HG03045 (cell line): ENCODE data around the gene SRRT.
A peak's percentile ranks its signal among the peaks of the same experiment; 100 is the strongest.

Experiments used
- ATAC-seq: cut with Tn5 transposase; IDR thresholded peaks from one replicate; pipeline ENCODE4 v1.9.1; 2021; ENCODE audit warnings: mild to moderate bottlenecking, moderate library complexity; ENCODE audit not compliant: unreplicated experiment

SRRT gene

DNA sequence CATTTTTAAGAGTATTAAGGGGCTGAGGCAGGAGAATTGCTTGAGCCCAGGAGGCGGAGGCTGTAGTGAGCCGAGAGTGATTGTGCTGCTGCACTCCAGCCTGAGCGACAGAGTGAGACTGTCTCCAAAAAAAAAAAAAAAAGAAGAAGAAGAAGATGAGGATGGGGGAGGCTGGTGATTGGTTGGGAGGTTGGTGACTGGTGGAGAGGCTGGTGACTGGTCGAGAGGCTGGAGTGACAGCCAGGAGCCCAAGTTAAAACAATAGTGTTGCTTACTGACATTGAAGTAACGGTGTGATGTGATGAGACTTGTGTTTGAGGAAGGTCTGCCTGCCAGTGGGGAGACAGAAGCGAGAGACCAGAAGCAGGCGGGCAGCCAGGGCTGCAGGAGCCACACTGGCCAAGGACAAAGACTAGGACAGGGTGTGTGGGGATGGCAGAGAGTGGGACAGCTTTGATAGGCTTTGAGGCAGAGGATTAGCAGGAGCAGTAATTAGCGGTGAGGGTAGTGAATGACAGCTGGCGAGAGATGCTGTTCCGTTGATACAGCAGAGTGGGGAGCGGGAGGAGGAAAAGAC lies 4.9 kb downstream of the SRRT start:
- ATAC-seq, result no peak

DNA sequence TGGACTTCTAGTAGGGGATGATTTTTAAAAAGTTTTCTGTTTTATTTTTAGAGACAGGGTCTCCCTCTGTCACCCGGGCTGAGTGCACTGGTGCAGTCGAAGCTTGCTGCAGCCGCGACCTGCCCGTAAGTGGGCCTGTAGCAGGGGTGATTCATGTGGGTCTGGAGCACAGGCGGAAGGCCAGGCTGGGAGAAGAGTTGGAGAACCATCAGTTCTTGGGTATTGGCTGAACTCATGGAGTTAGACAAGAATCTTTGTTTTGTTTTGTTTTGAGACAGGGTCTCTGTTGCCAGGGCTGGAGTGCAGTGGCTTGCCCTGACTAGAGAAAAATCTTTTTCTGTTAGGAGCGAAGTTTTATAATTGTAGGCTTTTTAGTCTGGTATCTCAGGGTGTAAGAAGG lies 5.7 kb downstream of the SRRT start:
- ATAC-seq, result no peak

DNA sequence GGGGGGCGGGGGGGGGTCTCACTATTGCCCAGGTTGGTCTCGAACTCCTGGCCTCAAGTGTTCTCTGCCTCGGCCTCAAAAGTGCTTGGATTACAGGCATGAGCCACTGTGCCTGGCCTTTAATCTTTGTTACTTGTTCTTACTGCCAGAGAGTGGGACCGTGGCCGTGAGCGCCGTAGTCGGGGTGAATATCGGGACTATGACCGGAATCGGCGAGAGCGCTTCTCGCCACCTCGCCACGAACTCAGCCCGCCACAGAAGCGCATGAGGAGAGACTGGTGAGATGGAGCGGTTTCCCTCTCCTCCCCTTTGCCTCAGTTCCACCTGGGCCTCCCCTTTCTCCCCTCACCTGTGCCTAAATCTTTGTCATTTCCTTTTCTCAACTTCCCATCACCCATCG lies 6.2 kb downstream of the SRRT start:
- no peak for ATAC-seq

DNA sequence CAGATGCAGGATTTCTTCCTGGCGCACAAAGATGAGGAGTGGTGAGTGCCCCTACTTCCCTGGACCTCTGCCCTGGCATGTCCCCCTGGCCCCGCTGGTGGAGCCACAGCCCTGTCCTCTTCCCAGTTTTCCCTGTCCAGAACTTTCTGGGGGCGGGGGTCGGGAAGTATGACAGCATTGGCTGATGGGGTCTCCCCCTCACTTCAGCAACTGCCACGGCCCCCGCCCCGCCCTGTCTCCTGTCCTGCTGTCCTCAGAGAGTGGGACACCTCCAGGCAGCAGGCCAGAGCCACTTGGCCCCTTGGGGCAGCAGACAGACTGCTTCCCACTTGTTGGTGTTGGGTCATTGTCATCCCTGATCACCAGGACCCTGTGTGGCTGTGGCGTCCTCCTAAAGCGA lies 7.3 kb downstream of the SRRT start:
- no peak for ATAC-seq

DNA sequence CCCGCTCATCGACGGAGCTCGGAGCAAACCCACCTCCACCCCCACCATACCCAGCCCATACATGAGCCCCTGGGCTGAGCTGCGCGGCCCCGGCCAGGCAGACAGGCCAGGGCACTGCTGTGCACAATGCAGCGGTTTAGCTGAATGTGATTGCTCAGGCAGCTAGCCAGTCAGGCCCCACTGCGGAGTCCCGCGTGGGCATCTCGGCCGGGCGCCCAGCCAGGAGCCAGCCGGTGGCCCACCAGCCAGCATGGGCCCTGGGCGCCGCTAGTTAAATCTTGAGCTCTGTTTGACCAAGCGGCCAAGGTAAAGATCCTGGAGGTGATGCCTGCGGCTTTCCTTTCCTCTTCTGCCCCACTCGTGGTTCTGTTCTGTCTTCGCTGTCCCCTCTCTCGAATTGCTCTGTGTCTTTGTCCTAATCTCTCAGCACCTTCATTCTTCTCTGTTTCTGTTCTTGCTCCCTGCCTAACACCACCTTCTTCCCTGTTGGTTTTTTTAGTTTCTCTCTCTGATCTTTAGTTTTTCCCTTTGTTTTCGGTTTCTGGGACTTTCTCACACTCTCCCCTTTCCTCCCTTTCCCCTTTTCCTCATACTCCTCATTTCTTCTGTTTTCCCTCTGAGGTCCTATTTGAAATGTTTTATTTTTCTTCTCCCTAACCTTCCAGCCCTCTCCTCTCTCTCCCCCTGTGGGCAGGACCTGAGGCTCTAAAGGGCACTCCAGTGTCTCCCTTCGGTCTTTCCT lies 8.1 kb downstream of the SRRT start:
- ATAC-seq, result no peak

DNA sequence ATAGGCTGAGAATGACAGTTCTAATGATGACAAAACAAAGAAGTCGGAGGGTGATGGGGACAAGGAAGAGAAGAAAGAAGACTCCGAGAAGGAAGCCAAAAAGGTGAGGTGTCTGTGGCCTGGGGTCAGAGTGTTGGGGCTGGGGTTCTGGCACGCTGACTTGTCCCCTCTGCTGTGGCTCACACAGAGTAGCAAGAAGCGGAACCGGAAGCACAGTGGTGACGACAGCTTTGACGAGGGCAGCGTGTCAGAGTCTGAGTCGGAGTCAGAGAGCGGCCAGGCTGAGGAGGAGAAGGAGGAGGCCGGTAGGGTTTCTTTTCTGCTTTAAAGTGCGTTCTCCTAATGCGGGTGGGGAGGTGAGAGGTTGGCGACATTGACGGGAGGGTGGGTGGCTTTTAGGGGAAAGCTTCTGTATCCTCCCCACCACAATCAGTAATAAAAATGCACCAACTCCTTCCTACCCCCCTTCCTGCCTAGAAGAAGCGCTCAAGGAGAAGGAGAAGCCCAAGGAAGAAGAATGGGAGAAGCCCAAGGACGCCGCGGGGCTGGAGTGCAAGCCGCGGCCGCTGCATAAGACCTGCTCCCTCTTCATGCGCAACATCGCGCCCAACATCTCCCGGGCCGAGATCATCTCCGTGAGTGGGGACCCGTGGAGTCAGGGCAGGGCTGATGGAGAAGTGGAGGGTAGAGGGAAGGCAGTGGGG lies 10.0 kb downstream of the SRRT start:
- no peak for ATAC-seq

DNA sequence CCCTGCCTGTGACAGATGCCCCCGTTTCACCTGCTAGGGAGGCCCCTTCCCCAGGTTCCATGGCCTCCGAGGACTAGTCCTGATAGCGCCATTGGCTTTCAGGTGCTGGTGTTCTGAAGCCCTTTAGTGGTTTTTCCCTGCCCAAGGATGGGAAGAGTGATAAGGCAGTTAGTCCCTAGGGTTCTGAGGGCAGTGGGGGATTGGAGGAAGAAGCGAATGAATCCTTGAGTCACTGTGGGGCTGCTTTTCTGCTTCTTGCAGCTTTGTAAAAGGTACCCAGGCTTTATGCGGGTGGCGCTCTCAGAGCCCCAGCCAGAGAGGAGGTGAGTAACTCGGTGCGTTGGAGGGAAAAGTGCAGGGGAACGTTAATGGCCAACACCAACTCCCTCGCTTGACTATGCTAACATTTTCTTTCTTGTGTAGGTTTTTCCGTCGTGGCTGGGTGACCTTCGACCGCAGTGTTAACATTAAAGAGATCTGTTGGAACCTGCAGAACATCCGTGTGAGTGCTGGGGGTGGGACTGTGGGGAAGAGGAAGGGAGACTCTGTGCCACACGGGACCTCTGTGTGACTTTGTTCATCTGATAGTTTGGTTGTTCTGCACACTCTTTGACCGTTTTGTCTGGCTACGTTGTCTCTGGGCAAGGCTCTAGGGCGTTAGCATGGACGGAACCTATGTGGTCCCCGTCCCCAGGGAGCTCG lies 10.7 kb downstream of the SRRT start:
- no peak for ATAC-seq

DNA sequence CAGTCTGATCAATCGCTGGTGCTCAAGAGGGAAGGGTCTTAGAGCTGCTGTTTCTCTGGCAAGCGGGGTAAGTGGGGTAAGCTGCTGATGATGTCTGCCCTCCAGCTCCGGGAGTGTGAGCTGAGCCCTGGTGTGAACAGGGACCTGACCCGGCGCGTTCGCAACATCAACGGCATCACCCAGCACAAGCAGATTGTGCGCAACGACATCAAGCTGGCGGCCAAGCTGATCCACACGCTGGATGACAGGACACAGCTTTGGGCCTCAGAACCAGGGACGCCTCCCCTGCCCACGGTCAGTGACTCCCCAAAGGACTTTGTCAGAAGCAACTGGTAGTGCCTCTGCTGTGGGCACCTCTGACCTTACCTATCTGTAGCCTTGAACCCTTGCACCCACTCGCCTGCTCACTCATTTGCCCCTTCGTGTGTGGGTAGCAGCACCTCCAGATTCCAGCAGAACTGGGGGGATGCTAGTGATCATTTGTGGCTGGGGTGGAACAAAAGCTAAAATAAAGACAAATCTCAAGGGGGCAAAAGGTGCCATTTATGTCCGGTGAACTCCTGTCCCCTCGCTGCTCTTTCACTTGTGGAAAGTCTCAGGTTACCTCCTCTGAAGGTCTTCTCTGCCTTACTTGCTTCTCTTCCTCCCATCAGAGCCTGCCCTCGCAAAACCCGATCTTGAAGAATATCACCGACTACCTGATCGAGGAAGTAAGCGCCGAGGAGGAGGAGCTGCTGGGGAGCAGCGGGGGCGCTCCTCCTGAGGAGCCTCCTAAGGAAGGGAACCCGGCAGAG lies 11.4 kb downstream of the SRRT start:
- ATAC-seq, result no peak

DNA sequence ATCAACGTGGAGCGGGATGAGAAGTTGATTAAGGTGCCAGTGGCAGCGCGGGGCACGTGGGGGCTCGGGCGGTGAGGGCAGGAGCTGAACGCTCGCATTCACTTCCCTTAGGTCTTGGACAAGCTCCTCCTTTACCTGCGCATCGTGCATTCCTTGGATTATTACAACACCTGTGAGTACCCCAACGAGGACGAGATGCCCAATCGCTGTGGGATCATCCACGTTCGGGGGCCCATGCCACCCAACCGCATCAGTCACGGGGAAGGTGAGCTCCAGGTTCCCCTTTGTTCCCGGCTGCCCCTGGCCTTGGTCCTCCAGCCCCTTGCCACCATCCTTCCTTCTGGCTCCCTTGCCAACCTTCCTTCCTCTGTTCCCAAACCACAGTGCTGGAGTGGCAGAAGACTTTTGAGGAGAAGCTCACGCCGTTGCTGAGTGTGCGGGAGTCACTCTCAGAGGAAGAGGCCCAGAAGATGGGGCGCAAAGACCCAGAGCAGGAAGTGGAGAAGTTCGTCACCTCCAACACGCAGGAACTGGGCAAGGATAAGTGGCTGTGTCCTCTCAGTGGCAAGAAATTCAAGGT lies 12.1 kb downstream of the SRRT start:
- ATAC-seq, result no peak

DNA sequence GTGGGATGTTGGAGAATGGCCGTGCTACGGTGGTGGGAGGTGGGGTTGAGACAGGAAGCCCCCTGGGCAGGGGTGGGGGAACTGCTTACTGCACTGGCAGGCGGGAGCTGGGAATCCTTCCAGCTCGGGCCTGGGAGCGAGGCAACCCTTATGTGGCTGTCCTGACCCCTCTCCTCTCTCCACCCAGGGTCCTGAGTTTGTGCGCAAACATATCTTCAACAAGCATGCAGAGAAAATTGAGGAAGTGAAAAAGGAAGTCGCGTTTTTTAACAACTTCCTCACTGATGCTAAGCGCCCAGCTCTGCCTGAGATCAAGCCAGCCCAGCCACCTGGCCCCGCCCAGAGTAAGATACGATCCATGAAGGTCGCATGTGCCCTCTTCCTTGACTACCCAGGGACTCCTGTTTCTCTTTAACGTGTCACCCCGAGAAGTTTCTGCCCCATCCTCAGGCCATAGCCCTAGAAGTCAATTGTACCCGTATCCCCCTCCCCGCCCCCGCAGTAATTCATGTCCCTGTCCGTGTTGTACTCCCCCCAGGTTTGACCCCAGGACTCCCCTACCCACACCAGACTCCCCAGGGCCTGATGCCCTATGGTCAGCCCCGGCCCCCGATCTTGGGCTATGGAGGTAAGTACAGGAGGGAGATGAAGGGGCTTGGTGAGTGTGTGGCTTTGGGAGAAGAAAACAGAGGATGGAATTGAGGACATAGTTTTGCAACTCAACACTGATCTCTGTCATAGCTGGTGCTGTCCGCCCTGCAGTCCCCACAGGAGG lies 12.8 kb downstream of the SRRT start:
- ATAC-seq, result no peak

DNA sequence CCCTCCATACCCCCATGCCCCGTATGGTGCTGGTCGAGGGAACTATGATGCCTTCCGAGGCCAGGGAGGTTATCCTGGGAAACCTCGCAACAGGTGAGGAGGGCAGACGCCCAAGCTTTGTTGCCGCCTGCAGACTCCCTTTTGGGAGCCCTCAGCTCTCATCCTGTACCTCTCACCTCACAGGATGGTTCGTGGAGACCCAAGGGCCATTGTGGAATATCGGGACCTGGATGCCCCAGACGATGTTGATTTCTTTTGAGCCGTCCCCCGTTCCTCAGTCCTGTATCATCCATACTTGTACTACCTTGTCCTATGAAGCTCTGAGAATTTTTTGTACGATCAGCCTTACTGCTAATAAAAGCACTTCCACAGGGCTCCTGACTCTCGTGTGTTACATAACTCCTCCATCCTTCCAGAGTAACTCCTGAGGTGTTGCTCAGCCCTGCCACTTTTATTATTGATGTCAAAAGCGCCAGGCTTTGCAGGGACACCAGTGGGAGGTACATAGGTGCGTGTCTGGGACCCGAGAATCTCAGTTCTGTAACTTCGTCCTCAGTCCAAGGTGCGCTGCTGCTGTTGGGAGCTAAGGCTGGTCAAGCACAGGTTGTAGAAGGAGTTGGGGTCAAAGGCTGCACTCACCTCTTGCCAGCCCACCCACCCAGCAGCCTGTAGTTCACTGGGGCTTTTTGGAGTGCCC lies 13.5 kb downstream of the SRRT start:
- no peak for ATAC-seq

DNA sequence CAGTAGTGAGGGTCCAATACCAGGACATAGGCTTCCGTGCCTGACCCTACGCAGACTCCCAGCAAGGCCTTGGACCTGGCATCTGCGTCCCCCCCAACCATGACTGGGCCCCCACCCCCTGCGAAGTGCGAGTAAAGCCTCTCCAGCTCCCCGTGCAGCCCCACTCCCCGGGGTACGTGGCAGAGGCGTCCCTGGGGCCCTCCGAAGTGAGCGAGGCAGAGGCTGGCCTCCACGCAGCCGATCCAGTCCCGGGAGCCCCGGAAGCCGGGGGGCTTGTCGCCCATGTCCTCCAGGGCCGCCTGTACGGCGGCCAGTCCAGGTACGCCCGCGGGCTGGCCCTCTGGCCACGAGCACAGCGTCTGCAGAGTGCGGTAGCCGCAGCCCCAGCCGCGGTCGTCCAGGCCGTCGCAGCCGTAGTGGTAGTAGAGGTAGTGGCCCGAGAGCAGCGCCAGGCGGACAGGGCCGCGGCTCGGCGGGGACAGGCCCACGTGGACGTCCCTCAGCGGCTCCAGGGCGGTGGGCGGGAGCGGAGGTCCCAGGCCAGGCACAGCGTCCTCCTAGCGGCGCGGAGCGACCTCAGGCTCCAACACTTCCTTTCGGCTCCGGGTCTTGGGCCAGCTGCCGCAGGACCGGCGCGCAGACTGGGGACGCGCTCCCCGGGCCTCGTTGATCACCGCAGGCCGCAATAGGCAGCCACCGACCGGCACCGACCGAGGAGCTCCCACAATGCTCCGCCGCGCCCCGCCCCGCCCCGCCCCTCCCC lies 14.3 kb downstream of the SRRT start, which contains the start of gene UFSP1:
UFSP1 (minus strand) TSS at position 728 of the 763 bp plus-strand sequence; CDS start at position 284, 444 bp downstream.
- ATAC-seq, result peak; percentile 29

DNA sequence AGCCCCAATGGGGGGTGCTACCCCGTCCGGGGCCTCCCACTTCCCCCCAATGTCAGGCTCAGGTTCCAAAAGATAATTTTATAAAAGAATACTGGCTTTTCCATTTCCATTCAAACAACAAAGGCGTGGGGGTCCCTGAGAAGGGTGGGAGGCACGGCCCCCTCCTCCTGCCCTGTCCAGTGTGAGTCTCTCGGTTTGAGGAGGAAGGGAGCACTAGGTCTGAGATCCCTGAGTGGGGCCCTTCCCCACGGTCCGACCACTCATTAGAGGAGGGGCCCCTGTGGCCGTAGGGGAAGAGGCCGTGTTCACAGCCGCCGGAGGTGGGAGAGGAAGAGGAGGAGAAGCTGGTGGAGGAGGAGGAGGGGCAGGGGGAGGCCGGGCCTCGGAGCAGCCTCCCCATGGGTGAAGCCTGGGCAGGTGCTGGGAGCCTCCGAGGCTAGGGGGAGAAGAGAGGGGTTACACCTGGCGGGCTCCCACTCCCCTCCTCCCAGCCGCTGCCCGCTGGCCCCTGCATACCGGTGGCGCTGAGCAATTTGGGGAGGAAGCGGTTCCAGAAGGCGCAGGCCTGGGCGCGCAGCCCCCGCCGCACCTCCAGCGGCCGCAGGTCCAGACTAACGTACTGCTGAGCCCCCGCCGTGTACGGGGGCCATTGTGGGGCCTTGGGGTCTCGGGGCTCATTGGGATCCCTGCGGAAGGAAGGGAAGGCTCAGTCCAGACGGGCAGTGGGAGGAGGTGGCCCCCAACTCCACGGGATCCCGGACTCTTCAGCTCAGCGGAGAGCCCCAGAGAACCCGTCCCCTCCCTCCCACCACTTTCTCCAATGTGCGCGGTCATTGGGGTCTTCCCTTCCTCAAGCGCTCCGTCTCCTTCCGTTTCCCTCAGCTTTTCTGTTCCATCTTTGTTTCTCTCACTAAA lies 16.0 kb downstream of the SRRT start:
- no peak for ATAC-seq

DNA sequence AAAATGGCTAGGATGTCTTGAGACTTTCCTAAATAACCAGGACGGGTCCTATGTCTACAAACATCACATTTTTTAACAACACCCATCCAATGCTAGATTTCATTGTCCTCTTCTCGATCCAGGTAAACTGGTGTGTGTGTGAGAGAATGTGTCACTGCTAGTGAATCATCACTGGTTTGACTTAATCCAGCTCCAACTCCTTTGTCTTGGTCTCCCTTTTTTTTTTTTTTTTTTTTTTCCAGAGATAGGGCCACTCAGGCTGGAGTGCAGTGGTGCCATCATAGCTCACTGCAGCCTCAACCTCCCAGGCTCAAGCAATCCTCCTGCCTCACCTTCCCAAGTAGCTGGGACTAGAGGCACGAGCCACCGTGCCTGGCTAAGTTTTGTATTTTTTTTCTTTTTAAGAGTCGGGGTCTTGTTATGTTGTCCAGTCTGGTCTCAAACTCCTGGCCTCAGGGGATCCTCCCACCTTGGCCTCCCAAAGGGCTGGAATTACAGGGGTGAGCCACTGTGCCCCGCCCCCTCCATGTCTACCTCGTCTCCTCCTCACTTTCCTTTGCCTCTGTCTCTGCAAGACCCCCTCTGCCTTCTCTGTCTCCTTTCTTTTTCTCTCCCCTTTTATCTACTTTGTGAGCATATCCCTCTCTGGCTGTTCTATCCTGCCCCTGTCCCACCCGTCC lies 16.8 kb downstream of the SRRT start:
- no peak for ATAC-seq

DNA sequence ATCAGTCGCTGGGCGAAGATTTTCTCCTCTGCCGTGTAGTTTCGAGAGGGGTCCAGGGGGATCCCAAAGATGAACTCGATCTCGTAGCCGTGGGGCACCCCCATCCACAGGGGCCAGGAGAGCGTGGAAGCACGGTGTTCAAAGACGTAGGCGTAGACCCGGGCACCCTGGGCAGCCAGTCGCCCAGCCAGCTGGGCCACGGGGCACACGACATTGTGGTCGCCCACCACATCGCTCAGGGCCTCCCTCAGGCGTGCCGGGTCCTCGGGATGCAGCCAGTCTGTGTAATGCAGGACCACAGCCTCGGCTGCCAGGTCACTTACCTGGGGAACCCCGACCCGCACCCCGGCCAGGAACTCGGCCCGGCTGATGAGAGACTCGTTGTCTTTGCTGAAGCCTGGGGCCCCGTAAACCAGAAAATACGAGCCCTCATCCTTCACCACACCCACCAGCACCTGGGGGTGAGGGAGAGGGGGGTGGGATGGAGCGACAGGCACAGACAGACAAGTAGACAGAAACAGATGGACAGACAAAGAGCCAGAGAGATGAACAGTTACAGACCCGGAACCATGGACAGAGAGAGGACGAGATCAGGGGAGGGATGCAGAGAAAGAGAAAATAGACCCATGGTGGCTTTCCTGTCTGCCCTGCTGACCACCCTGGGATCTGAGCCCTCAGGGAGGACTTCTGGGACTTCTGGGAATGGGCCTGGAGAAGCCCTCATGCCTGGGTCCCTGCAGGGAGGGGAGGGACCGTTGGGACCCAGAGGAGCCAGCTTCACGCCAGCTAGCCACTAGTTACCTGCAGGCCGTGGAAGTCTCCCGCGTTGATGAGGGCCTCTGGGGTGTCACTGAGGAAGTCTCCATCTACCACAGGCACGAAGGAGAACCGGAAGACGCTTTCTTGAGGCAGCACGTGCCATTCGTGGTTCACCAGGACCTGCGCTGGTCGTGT lies 17.7 kb downstream of the SRRT start:
- ATAC-seq, result no peak
